Kidney (tissue), 22 donors: ENCODE measurements around the gene ADARB2. TPM values are rescaled to one million over a fixed set of nuclear protein-coding genes. Genes with fewer than 3 reads are reported as not detected.

Experiments used
- DNase-seq, 5 donors: peaks; one replicate each; pipeline ENCODE4 v3.0.0-alpha.2; 2013 to 2020
- FAIRE-seq: peaks from 2 replicates; lab custom pipeline; 2012; peaks lifted over from hg19 to GRCh38; lab: Jason Lieb, UNC
- H3K27ac ChIP-seq, 2 donors: one replicate each; pipeline ENCODE4 v1.7.0; 2013; ENCODE audit warnings: low read depth in 2 of 2, low read length in 2 of 2, inconsistent platforms in 1 of 2
- H3K27me3 ChIP-seq: one replicate; pipeline ENCODE4 v1.7.1; 2013; ENCODE audit warnings: low read length, inconsistent platforms; ENCODE audit not compliant: control insufficient read depth, insufficient read depth
- H3K36me3 ChIP-seq, 3 donors: one replicate each; pipeline versions ENCODE4 v1.7.0 to v1.7.1; 2013; ENCODE audit warnings: low read length in 3 of 3, control low read depth in 1 of 3, inconsistent platforms in 1 of 3; ENCODE audit not compliant: insufficient read depth in 3 of 3, control insufficient read depth in 2 of 3
- H3K4me1 ChIP-seq, 3 donors: one replicate each; pipeline versions ENCODE4 v1.7.0 to v1.7.1; 2013; ENCODE audit warnings: low read length in 3 of 3, inconsistent platforms in 1 of 3, low read depth in 1 of 3; ENCODE audit not compliant: control insufficient read depth in 2 of 3, insufficient read depth in 2 of 3
- H3K4me3 ChIP-seq, 3 donors: one replicate each; pipeline versions ENCODE4 v1.7.0 to v1.8.1; 2013; ENCODE audit warnings: low read length in 3 of 3, control low read depth in 1 of 3, inconsistent platforms in 1 of 3
- H3K9ac ChIP-seq, 3 donors: one replicate each; pipeline versions ENCODE4 v1.7.0 to v1.7.1; 2013; ENCODE audit warnings: low read length in 3 of 3, control low read depth in 1 of 3, inconsistent platforms in 1 of 3
- H3K9me3 ChIP-seq, 3 donors: one replicate each; pipeline versions ENCODE4 v1.7.0 to v1.7.1; 2013; ENCODE audit warnings: low read length in 3 of 3, control low read depth in 1 of 3, inconsistent platforms in 1 of 3; ENCODE audit not compliant: control insufficient read depth in 2 of 3, insufficient read depth in 1 of 3
- intact Hi-C: fragments of 100-400 bp; cut with DNase I; formaldehyde crosslinking; loops from one replicate; pipeline ENCODE4 v1.11.1; 2022
- long read RNA-seq, 10 donors: library from polyadenylated mRNA in 1 of 10; unstranded in 1 of 10; transcript quantifications; one replicate each; pipeline ENCODE4 v2.0.0 and lab custom pipeline, GENCODE V29; 2021 to 2026
- polyA plus RNA-seq: library from polyadenylated mRNA; stranded (reverse); fragments of 350-450 nt; fragmentation: Illumina TruSeq; extraction: RNeasy Lipid Tissue Mini Kit (QIAGEN cat#74804); gene quantifications from one replicate; pipeline ENCODE4 v1.2.3, GENCODE V29; 2014; ENCODE audit warnings: low read depth, low replicate concordance; ENCODE audit not compliant: insufficient read depth
- total RNA-seq: library from RNA; stranded (reverse); fragmentation: NEBNext Ultra II Directional; extraction: Animal tissue kit (Norgen Biotek cat#: 25700); gene quantifications from one replicate; pipeline ENCODE4 v1.2.1, GENCODE V29; 2021
- TF ChIP-seq, protein P1 (sequence below): IDR thresholded peaks from 3 replicates; pipeline ENCODE4 v1.5.1; 2012; ENCODE audit warnings: mild to moderate bottlenecking, moderate library complexity, borderline replicate concordance; ENCODE audit not compliant: insufficient read depth; ENCODE audit errors: extremely low read depth
- donor health status: control.
- donor health status: control.
- donor health status: control.
- donor health status: control.
- donor health status: control.
- donor health status: DM: yes; HTN: yes; CAD: no.
- donor health status: Normal renal cell carcinoma (clear cell type).

ADARB2 gene
- total RNA-seq (1.0 TPM), polyA plus RNA-seq (1.3 TPM)
- long read RNA-seq, donor 1 = 0 reads
- long read RNA-seq, donor 2 = 0 reads
- long read RNA-seq, donor 3, partial matches to known transcripts = 0 of 1 reads
- long read RNA-seq, donor 3, other reads (novel, unspliced or antisense) = 0 of 1 reads
- long read RNA-seq, donor 4 = 0 reads
- long read RNA-seq, donor 5 = 0 reads
- long read RNA-seq, donor 6 = 0 reads
- long read RNA-seq, donor 7, partial matches to known transcripts = 0 of 1 reads
- long read RNA-seq, donor 7, other reads (novel, unspliced or antisense) = 1 of 1 reads
- long read RNA-seq, donor 8 = 0 reads
- long read RNA-seq, donor 9 = 0 reads
- long read RNA-seq, donor 10 = 0 reads

DNA sequence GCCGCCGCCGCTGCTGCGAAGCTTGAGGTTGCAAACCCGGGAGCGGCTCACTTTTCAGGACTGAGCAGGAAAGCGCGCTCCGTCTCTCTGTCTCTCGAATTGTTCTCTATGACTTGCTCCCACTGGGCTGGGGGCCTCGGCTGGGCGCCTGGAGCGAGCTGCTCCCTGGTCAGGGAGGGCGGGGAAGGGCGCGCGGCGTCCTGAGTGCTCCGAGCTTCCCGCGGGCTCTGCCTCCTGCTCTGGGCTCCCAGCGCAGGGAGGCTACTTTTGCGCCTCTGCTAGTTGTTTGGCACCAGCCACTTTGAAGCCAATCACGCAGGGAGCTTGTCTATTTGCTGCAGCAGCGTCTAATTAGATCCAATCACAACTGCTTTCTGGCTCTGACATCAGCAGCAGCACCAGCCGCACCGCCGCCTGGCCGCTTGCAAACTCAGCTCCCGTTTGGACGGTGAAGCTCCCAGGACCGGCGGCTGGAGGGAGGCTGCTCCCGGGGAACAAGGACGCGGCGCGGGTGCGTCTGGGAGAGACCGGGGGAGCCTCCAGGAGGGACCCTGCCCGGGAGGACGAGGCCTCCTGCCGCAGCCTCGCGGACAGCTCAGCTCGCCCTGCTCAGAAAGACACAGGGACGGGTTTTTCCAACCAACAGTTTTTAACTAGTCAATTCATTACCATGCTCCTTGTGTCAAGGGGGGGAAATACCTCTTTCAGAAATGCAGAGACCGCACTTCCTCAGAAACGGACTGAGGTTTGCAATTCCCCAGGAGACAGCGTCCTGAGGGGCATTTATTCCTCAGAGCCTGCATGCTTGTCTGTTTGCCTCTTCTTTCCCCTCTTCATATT lies at the start of gene ADARB2:
Gene ADARB2, minus strand, starts transcription at position 304 of the 840 bp plus-strand sequence.
- FAIRE-seq (no peak), DNase-seq (peak in 4 of 5 donors; percentile 86 to 90 (median 88))
- Histone ChIP-seq H3K4me1 (no peaks in the 10 kb centered on the region), H3K4me3 (peak within 1 kb of the TSS in 1 of 3 donors; percentile 4), H3K27ac (no peak within 1 kb of the TSS), H3K36me3 (no peaks in the 10 kb centered on the region), H3K9ac (no peak within 1 kb of the TSS), H3K9me3 (no peaks in the 10 kb centered on the region), H3K27me3 (peaks cover 33% of the 10 kb centered on the region)
- TF ChIP-seq, protein P1, sequence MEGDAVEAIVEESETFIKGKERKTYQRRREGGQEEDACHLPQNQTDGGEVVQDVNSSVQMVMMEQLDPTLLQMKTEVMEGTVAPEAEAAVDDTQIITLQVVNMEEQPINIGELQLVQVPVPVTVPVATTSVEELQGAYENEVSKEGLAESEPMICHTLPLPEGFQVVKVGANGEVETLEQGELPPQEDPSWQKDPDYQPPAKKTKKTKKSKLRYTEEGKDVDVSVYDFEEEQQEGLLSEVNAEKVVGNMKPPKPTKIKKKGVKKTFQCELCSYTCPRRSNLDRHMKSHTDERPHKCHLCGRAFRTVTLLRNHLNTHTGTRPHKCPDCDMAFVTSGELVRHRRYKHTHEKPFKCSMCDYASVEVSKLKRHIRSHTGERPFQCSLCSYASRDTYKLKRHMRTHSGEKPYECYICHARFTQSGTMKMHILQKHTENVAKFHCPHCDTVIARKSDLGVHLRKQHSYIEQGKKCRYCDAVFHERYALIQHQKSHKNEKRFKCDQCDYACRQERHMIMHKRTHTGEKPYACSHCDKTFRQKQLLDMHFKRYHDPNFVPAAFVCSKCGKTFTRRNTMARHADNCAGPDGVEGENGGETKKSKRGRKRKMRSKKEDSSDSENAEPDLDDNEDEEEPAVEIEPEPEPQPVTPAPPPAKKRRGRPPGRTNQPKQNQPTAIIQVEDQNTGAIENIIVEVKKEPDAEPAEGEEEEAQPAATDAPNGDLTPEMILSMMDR = no peak
- intact Hi-C loops = no loop called here

DNA sequence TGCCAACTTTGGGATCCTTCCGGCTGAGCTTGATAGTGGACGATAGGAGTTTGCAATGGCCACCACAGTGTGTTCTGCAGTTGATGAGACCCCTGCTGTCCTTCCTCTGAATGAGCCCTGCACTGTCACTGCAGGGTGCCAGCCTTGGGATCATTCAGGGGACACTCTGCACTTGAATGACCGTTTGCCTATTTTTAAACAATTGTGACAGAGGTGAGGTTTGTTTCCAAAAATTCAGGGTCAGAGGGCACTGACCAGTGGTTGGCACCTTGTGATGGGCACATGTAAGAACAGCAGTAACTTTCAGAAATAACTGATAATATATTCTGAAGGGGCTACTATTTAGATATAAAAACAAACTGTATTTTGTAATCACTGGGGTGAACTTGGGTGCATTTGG lies 48.5 kb upstream of the ADARB2 start:
- no peak for FAIRE-seq

DNA sequence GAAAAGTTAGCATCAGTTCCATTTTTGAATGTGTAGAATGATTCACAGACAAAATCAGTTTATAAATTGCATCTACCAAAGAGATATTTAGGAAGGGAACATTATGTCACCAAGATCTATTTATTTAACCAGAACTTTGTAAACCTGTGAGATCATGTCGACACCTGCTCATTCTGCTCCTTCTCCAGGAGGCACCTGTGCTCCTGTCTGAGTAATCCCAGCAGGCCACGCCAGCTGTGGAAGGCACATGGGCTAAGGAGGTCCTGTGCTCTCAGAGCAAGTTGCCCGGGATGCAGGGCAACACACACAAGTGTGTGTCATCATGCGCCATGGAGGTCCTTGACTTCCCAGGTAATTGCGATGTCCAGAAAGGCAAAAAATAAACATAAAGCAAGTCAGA lies 45.5 kb upstream of the ADARB2 start:
- FAIRE-seq = no peak
- no peak overlapping the region for H3K4me3 ChIP-seq
- intact Hi-C loops = no loop called here
- no peak overlapping the region for H3K9ac ChIP-seq
- TF ChIP-seq, protein P1 = no peak
- H3K36me3 ChIP-seq = no peaks in the 10 kb centered on the region
- H3K9me3 ChIP-seq = no peaks in the 10 kb centered on the region
- no peaks in the 10 kb centered on the region for H3K4me1 ChIP-seq
- no peak for DNase-seq
- no peaks in the 10 kb centered on the region for H3K27me3 ChIP-seq
- no peak overlapping the region for H3K27ac ChIP-seq

More for the DNA sequence above, 48.5 kb upstream of the ADARB2 start:
- Histone ChIP-seq H3K4me3 (no peak overlapping the region), H3K27ac (no peak overlapping the region), H3K9me3 (no peaks in the 10 kb centered on the region), H3K36me3 (no peaks in the 10 kb centered on the region), H3K9ac (no peak overlapping the region), H3K27me3 (no peaks in the 10 kb centered on the region), H3K4me1 (no peaks in the 10 kb centered on the region)
- intact Hi-C loops = no loop called here
- DNase-seq = no peak
- TF ChIP-seq, protein P1 = no peak
